Gastrocnemius medialis (tissue), 4 donors: ENCODE results near the gene NSL1. TPM values are rescaled to one million over a fixed set of nuclear protein-coding genes. Genes with fewer than 3 reads are reported as not detected.

ENCODE experiments used
- ATAC-seq, 2 donors: fragments of 150-250 bp; one replicate each; pipeline ENCODE4 v1.9.1; 2016
- DNase-seq, 2 donors: peaks; one replicate each; pipeline ENCODE4 v3.0.0-alpha.2; 2019
- H3K27ac ChIP-seq, 4 donors: fragments of 200-600 bp; sonication (generic); 1 replicate in 1 of 4; 2 replicates in 3 of 4; pipeline ENCODE4 v1.5.1; 2016 to 2018; ENCODE audit warnings: mild to moderate bottlenecking in 2 of 4, moderate library complexity in 1 of 4
- H3K27me3 ChIP-seq, 3 donors: fragments of 200-600 bp; sonication (generic) in 2 of 3; 1 replicate in 1 of 3; 2 replicates in 2 of 3; pipeline versions ENCODE4 v1.5.1 to v1.6.0; 2016 to 2019; ENCODE audit warnings: mild to moderate bottlenecking in 1 of 3, moderate library complexity in 1 of 3
- H3K36me3 ChIP-seq, 2 donors: fragments of 200-600 bp; sonication (generic) in 1 of 2; one replicate each; pipeline ENCODE4 v1.5.1; 2017 to 2018
- H3K4me1 ChIP-seq, 2 donors: fragments of 200-600 bp; sonication (generic) in 1 of 2; one replicate each; pipeline ENCODE4 v1.5.1; 2016 to 2017; ENCODE audit warnings: mild to moderate bottlenecking in 2 of 2
- H3K4me3 ChIP-seq, 4 donors: fragments of 200-600 bp; sonication (generic) in 3 of 4; 1 replicate in 1 of 4; 2 replicates in 3 of 4; pipeline ENCODE4 v1.5.1; 2016 to 2019; ENCODE audit warnings: mild to moderate bottlenecking in 2 of 4
- H3K9me3 ChIP-seq, 3 donors: fragments of 200-600 bp; sonication (generic) in 2 of 3; 1 replicate in 1 of 3; 2 replicates in 2 of 3; pipeline ENCODE4 v1.5.1; 2016 to 2019
- POLR2A ChIP-seq, 2 donors: fragments of 450-650 bp; IDR thresholded peaks; one replicate each; pipeline ENCODE4 v1.6.1; 2017; ENCODE audit warnings: antibody characterized with exemption in 2 of 2, mild to moderate bottlenecking in 2 of 2, moderate library complexity in 2 of 2
- in situ Hi-C, 4 donors: fragments of 200-750 bp; cut with MboI; loops; one replicate each; pipeline versions ENCODE4 v1.15.0 to v1.8.0; 2017; ENCODE audit warnings: low sequenced_read_pairs in 4 of 4
- intact Hi-C: fragments of 100-400 bp; cut with DNase I; formaldehyde crosslinking; loops from one replicate; pipeline ENCODE4 v1.15.1; 2023; ENCODE audit warnings: low total_unique reads
- total RNA-seq, 4 donors: library from RNA; depleted of rRNA; stranded (reverse); fragments of >200 nt; gene quantifications; one replicate each; pipeline versions ENCODE4 v1.1.0 to v1.2.3, GENCODE V29; 2016
- TF ChIP-seq, protein P1 (sequence below), 5 experiments: fragments of 450-650 bp in 3 of 5; fragments of 200-600 bp in 2 of 5; sonication (generic) in 2 of 5; IDR thresholded peaks in 4 of 5; conservative IDR thresholded peaks in 1 of 5; 1 replicate in 4 of 5; 2 replicates in 1 of 5; pipeline ENCODE4 v1.5.1; 2016 to 2019; ENCODE audit warnings: antibody characterized with exemption in 5 of 5, mild to moderate bottlenecking in 3 of 5, moderate library complexity in 3 of 5

Gene NSL1
- total RNA-seq, 4 donors from 2014 or later = 21.3 to 42.6 (median 28.2) TPM

DNA sequence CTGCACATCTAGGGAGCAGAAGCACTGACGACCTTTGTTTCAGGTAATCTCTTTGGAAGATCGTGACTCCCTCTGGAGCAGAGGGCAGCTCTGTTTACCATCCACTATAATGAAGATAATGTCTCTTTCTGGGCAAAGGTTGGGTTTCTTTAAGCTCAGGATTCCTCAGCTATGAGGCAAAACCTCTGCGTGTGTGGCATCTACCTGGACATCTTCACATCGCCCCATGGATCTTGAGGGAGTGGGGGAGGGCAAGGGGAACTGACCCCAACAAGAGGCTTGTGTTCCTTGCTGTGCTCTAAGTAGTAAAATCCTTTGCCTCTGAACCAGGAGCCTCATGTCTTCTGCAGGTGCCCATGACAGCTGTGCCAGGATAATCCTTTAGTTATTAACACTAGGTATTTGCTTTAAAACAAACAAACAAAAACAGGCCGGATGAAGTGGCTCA lies 36.3 kb upstream of the NSL1 start:
- DNase-seq (no peak), ATAC-seq (no peak)
- Histone ChIP-seq H3K4me1 (no peaks in the 10 kb centered on the region), H3K9me3 (no peaks in the 10 kb centered on the region), H3K4me3 (no peak overlapping the region), H3K36me3 (no peaks in the 10 kb centered on the region), H3K27me3 (no peaks in the 10 kb centered on the region), H3K27ac (no peak overlapping the region)
- in situ Hi-C loops (no loop called here), intact Hi-C loops (no loop called here)
- no peak for TF ChIP-seq POLR2A (IDR thresholded peaks at IDR 0.05)
- TF ChIP-seq, protein P1, sequence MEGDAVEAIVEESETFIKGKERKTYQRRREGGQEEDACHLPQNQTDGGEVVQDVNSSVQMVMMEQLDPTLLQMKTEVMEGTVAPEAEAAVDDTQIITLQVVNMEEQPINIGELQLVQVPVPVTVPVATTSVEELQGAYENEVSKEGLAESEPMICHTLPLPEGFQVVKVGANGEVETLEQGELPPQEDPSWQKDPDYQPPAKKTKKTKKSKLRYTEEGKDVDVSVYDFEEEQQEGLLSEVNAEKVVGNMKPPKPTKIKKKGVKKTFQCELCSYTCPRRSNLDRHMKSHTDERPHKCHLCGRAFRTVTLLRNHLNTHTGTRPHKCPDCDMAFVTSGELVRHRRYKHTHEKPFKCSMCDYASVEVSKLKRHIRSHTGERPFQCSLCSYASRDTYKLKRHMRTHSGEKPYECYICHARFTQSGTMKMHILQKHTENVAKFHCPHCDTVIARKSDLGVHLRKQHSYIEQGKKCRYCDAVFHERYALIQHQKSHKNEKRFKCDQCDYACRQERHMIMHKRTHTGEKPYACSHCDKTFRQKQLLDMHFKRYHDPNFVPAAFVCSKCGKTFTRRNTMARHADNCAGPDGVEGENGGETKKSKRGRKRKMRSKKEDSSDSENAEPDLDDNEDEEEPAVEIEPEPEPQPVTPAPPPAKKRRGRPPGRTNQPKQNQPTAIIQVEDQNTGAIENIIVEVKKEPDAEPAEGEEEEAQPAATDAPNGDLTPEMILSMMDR (IDR thresholded peaks at IDR 0.05 in 4 of 5, conservative IDR thresholded peaks at IDR 0.05 in 1 of 5) = no peak

DNA sequence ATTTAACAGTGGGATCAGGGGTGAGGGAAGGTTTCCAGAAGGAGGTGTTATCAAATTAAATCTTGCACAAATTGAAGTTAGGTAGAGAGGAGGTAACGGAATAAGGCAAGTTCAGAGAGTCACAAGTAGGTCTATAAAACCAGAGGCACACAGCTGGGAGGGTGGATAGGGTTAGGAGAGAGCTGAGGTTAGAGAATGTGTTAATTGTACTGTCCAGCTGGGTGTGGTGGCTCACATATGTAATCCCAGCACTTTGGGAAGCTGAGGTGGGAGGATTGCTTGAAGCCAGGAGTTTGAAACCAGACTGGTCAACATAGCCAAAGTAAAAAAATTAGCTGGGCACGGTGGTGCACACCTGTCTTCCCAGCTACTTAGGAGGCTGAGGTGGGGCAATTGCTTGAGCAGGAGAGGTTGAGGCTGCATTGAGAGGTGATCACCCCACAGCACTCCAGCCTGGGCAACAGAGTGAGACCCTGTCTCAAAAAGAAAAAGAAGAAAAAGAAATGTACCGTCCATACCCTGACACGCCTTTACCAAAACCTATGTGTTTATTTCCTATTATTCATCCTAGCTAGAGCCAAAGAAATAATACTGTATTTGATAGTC lies 35.7 kb upstream of the NSL1 start:
- H3K9me3 ChIP-seq = no peaks in the 10 kb centered on the region
- intact Hi-C loops (no loop called here), in situ Hi-C loops (no loop called here)
- H3K4me1 ChIP-seq = no peaks in the 10 kb centered on the region
- H3K4me3 ChIP-seq = no peak overlapping the region
- TF ChIP-seq, protein P1 (IDR thresholded peaks at IDR 0.05 in 4 of 5, conservative IDR thresholded peaks at IDR 0.05 in 1 of 5) = no peak
- TF ChIP-seq POLR2A (IDR thresholded peaks at IDR 0.05) = no peak
- ATAC-seq = no peak
- no peaks in the 10 kb centered on the region for H3K27me3 ChIP-seq
- DNase-seq = no peak
- H3K36me3 ChIP-seq = no peaks in the 10 kb centered on the region
- H3K27ac ChIP-seq = no peak overlapping the region

DNA sequence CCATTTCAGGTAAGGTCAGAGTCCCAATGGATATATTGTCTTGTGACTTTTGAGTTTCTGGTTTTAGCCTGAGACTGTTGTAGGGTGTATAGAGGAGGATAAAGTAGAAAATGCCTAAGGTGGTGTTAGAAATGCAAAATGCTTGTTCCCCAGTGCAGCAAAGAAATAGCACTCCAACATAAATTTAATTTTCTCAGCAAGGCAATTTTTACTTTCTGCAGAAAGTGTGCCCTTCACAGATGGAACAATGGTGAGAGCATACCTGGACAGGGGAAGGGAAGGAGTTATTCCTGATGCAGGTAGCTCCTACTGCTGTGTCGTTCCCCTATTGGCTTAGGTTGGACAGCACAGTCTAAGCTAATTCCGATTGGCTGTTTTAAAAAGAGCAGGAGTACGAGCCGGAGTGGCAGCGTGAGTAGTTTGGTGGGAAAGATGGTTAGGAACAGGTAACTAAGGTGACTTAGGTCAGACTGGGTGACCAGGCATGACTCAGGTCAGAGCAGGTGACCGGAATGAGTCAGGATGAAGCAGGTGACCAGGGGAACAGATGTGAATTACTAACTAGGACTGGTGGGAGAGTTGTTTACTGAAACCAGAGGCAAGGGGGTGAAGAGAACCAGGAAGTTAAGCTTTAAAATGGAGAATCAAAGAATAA lies 34.3 kb upstream of the NSL1 start:
- ATAC-seq (no peak), DNase-seq (no peak)
- Histone ChIP-seq H3K4me3 (no peak overlapping the region), H3K4me1 (no peaks in the 10 kb centered on the region), H3K9me3 (no peaks in the 10 kb centered on the region), H3K27ac (no peak overlapping the region), H3K27me3 (no peaks in the 10 kb centered on the region), H3K36me3 (no peaks in the 10 kb centered on the region)
- intact Hi-C loops (no loop called here), in situ Hi-C loops (no loop called here)
- no peak for TF ChIP-seq POLR2A (IDR thresholded peaks at IDR 0.05)
- TF ChIP-seq, protein P1 (IDR thresholded peaks at IDR 0.05 in 4 of 5, conservative IDR thresholded peaks at IDR 0.05 in 1 of 5) = no peak

DNA sequence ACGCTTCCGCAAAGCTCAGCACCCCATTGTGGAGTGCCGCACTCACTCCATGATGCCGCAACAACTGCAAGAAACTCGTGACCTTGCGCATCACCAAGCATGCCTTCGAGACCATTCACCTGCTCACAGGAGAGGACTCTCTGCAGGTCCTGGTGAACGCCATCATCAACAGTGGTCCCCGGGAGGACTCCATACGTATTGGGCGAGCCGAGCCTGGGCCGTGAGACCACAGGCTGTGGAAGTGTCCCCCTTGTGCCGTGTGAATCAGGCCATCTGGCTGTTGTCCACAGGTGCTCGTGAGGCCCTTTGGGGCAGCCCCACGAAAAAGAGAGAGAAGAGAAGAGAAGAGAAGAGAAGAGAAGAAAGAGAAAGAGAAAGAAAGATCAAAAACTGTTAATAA lies 32.6 kb upstream of the NSL1 start:
- intact Hi-C loops = no loop called here
- in situ Hi-C loops = loop anchor here in 2 of 4 donors (25.0 kb wide), 1 partner anchor 163 kb away; no protein-coding TSS in a partner anchor
- H3K9me3 ChIP-seq = no peaks in the 10 kb centered on the region
- no peaks in the 10 kb centered on the region for H3K4me1 ChIP-seq
- no peak overlapping the region for H3K27ac ChIP-seq
- TF ChIP-seq POLR2A (IDR thresholded peaks at IDR 0.05) = no peak
- TF ChIP-seq, protein P1 (IDR thresholded peaks at IDR 0.05 in 4 of 5, conservative IDR thresholded peaks at IDR 0.05 in 1 of 5) = no peak
- no peaks in the 10 kb centered on the region for H3K36me3 ChIP-seq
- ATAC-seq (no peak), DNase-seq (no peak)
- H3K4me3 ChIP-seq = no peak overlapping the region
- H3K27me3 ChIP-seq = no peaks in the 10 kb centered on the region
